Measurements from ENCODE around the gene SV2C. TPM values are rescaled to one million over a fixed set of nuclear protein-coding genes. Genes with fewer than 3 reads are reported as not detected.

Gene SV2C
- polyA plus RNA-seq, 1 donor = 0.08 TPM

- no peak for DNase-seq (ENCODE audit: low read depth)
Observed at GRCh38 chr5:76380346-76381066, 297.3 kb downstream of the SV2C start.

GRCh38 chr5:76383126-76383832 is 300.1 kb downstream of the SV2C start:
- no peak for DNase-seq (ENCODE audit: low read depth)

DNA sequence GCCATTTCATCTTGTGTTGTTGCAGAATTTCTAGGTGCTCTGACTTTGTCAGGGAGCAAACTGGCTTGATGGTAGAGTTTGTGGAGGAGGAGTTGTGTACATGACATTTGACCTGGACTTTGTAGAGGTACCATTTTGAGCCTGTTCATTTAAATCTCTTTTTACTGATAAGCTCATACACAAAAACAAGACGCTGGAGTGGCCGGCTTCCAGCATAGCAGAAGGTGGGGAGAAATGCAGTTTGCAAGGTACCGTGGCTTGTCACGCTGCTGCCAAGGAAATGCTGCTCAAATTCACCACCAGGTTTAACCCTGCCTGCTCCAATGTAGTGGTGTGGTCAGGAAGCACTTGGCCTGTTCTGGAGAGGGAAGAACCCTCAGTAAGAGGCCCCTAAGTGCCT is 301.0 kb downstream of the SV2C start:
- no peak for DNase-seq (ENCODE audit: low read depth)

DNA sequence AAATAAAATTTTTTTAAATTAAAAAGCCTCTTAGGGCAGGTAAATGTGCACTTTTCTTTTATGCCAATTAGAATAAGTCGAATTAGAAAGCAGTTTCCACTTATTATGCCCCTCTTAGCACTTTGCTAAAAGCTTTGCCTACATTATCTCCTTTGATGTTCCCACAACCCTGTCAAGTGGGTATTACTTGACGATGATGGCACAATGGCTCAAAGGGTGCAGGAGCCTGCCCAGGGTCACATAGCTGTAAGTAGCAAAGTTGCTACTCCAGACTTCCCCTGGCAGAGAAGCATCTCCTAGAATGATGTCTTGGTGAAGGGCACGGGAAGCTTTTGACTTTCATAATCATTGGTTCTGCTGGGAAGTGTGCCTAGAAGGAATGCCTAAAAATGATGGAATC is 301.5 kb downstream of the SV2C start:
- DNase-seq (ENCODE audit: low read depth) = no peak

DNA sequence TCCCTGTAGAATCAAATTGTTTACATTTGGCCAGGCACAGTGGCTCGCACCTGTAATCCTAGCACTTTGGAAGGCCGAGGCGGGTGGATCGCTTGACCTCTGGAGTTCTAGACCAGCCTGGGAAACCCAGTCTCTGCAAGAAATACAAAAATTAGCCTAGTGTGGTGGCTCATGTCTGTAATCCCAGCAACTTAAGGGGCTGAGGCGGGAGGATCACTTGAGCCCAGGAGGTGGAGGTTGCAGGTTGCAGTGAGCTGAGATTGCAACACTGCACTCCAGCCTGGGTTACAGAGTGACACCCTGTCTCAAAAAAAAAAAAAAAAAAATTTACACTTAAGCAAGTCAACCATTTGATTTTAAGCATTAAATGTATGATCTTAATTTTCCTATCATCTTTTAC is 302.4 kb downstream of the SV2C start:
- no peak for DNase-seq (ENCODE audit: low read depth)

DNA sequence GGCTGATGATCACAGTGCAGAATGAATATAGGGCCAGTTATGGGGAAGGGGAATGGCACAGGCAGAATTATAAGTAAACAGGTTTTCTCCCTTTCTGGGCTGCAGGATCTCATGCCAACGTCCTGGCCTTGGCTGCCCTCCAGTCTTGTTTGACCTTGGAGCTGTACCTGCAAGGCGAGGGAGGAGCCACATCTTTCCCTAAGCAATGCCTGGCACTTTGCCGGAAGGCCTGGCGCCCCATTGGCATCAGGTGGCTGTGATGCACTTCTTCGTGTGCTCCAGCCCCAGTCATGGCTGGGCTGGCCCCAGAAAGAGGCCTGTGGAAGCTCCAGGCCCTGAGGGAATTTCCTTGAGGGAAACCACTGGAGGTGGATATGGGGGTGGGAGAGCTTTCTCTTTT is 303.2 kb downstream of the SV2C start:
- no peak for DNase-seq (ENCODE audit: low read depth)

GRCh38 chr5:76388236-76388635 is 305.1 kb downstream of the SV2C start:
- DNase-seq (ENCODE audit: low read depth) = no peak

- DNase-seq (ENCODE audit: low read depth) = no peak
Observed at GRCh38 chr5:76388791-76389512, 305.8 kb downstream of the SV2C start.

DNA sequence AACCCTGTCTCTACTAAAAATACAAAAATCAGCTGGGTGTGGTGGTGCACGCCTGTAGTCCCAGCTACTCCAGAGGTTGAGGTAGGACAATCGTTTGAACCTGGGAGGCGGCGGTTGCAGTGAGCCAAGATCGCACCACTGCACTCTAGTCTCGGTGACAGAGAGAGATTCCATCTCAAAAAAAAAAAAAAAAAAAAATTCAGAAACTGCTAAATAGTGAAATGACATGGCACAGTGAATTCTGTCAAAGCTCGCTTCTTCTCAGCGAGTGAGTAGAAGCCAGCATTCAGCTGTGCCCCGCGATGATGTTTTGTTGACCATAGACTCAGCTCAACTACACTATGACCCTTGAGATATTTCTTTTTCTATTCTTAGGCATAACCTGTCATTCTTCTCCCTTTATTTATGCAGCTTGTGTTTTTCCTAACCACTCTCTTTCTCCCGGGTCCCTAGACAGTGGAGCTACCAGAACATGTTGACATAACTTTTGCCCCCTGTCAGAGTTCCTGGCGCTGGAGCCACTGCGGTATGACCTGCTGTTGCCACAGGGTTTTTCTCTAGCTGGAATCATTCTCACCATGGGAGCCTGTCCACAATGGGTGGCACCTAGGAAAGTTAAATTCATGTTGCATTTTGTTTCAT is 306.5 kb downstream of the SV2C start:
- DNase-seq (ENCODE audit: low read depth) = no peak

GRCh38 chr5:76391014-76391413 is 307.8 kb downstream of the SV2C start:
- no peak for DNase-seq (ENCODE audit: low read depth)

- DNase-seq (ENCODE audit: low read depth) = no peak
Observed at GRCh38 chr5:76393035-76393680, 310.0 kb downstream of the SV2C start.

DNA sequence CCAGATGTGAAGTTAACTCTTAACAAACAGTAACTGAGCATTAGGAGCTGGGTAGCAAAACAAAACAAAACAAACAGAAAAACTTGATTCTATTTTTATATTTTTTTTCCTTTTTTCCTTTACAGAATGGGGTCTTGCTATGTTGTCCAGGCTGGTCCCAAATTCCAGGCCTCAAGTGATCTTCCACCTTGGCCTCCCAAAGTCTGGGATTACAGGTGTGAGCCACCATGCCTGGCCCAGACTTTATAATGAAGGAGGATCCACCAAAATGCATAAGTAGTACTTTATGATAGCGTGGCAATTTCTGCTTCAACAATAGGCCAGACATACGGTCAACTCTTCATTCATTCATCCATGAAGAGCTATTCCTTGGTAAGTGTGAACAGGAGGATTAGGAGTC is 314.0 kb downstream of the SV2C start:
- no peak for DNase-seq (ENCODE audit: low read depth)

- no peak for DNase-seq (ENCODE audit: low read depth)
Observed at GRCh38 chr5:76399268-76399667, 316.1 kb downstream of the SV2C start.

- DNase-seq (ENCODE audit: low read depth) = no peak
Observed at GRCh38 chr5:76400466-76400865, 317.3 kb downstream of the SV2C start.

- no peak for DNase-seq (ENCODE audit: low read depth)
Observed at GRCh38 chr5:76401801-76402250, 318.6 kb downstream of the SV2C start.

- no peak for DNase-seq (ENCODE audit: low read depth)
Observed at GRCh38 chr5:76402251-76402885, 319.2 kb downstream of the SV2C start.

DNA sequence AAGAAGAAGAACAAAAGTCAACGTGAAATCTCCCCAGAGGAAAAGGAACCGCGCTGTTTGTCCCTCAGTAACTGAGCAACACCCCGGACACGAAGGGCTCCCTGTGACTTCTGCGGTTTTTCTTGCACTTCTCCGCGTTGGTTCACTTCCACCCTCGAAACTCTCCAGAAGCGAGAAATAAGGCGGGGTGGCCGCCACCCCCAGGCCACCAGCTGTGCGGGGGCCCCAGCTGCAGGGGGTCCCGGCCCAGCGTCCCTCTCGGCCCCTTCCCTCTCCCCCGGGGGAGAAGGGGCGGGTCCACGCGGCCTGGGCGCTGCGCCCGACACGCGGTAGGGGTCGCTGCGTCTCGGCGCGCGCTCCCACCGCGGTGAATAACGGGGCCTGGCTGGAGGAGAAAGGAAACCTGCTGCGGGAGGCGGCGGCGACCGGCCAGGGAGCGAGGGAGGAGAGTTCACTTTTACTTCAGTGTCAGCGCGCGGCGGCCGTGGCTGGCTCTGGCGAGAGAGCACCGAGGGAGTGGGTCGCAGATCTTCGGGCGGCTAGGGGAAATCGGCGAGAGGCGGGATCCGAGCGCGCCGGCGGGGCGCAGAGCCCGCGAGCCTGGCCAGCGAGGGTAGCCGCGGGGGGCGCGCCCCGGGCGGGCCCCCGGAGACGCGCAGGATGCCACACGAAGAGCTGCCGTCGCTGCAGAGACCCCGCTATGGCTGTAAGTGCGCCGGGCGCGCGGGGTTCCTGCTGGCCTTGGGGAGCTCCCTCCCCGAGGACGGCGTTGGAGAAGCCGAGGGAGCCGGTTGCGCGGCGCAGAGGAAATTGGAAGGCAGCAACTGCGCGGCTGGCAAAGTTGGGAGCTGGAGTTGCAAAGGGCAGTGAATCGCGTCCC is 319.9 kb downstream of the SV2C start, which contains the start of gene IQGAP2:
Gene IQGAP2, plus strand, starts transcription at position 400 of the 880 bp plus-strand sequence. Its CDS starts 261 bp downstream, at position 661.
- no peak for DNase-seq (ENCODE audit: low read depth)

All from forelimb muscle (tissue), 1 donor.